GM12874 (cell line): Measurements from ENCODE around the gene DCAF12.

Source experiments
- TF ChIP-seq, protein P1 (sequence below): IDR thresholded peaks from 2 replicates; pipeline ENCODE4 v1.5.1; 2011; ENCODE audit warnings: low read depth, mild to moderate bottlenecking, control low read depth, low read length, moderate library complexity; ENCODE audit not compliant: insufficient read depth

The DCAF12 gene

DNA sequence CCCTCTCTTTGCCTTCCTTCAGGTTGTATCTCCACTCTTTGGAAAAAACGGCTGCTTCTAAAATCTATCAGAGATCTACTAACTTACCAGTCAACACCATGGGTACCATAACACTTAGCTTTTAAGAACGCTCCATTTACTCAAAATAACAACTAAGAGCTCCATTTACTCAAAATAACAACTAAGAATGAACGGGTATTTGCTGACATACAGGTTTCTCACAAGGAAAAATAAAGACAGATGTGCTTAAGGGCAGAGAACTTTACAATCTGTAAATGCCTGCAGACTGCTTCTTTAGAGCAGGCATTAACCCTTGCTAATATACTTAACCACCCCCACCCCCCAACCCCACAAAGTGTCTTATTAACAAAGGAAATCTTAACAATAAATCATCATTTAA is 80.6 kb downstream of the DCAF12 start:
- TF ChIP-seq, protein P1, sequence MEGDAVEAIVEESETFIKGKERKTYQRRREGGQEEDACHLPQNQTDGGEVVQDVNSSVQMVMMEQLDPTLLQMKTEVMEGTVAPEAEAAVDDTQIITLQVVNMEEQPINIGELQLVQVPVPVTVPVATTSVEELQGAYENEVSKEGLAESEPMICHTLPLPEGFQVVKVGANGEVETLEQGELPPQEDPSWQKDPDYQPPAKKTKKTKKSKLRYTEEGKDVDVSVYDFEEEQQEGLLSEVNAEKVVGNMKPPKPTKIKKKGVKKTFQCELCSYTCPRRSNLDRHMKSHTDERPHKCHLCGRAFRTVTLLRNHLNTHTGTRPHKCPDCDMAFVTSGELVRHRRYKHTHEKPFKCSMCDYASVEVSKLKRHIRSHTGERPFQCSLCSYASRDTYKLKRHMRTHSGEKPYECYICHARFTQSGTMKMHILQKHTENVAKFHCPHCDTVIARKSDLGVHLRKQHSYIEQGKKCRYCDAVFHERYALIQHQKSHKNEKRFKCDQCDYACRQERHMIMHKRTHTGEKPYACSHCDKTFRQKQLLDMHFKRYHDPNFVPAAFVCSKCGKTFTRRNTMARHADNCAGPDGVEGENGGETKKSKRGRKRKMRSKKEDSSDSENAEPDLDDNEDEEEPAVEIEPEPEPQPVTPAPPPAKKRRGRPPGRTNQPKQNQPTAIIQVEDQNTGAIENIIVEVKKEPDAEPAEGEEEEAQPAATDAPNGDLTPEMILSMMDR, result no peak

DNA sequence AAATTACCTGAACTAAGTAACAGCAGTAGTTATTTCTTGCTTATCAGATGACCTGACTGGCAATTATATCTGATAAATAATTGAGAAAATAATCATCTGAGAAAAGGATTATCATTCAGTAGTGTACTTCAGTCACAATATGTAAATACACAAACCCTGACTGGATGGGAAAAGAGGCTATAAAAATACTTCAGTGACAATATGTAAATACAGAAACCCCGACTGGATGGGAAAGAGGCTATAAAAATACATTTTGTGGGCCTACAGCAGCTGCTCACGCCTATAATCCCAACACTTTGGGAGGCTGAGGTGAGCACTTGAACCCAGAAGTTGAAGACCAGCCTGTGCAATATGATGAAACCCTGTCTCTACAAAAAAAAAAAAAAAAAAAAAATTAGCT is 88.9 kb downstream of the DCAF12 start:
- TF ChIP-seq, protein P1, result no peak

DNA sequence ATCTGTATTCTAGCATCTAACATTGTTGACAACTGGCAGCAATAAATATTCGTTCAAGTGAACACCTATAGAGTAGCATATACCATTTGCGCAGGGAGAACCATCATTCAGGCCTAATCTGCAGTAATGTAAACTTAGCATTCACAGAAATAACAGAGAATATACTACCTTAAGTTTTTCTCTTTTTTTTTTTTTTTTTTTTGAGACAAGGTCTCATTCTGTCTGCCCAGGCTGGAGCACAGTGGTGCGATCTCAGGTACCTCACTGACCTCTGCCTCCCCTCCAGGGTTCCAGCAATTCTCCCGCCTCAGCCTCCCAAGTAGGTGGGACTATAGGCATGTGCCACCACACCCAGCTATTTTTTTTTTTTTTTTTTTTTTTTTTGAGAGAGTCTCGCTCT is 89.9 kb downstream of the DCAF12 start:
- TF ChIP-seq, protein P1, result no peak
